Measurements from ENCODE around the gene GDI1.

DNA sequence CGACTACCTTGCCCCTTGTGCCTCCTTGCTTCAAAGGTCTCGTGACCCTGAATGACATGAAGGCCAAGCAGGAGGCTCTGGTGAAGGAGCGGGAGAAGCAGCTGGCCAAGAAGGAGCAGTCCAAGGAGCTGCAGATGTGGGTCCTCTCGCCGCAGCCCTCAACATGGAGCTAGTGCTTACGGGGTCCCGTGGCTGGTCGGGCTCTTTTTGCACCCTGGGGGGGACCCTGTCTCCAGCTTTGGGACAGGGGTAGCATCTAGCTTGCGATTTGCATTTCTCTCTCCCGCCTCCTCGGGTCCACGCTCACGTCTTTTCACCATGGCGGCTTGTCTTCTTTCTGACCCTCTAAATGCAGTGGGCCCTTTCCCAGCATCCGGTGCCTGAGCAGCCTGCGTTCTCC lies 8.8 kb downstream of the GDI1 start:
- no peak for TF ChIP-seq EP300 (IDR thresholded peaks at IDR 0.05)
- TF ChIP-seq, protein P1, sequence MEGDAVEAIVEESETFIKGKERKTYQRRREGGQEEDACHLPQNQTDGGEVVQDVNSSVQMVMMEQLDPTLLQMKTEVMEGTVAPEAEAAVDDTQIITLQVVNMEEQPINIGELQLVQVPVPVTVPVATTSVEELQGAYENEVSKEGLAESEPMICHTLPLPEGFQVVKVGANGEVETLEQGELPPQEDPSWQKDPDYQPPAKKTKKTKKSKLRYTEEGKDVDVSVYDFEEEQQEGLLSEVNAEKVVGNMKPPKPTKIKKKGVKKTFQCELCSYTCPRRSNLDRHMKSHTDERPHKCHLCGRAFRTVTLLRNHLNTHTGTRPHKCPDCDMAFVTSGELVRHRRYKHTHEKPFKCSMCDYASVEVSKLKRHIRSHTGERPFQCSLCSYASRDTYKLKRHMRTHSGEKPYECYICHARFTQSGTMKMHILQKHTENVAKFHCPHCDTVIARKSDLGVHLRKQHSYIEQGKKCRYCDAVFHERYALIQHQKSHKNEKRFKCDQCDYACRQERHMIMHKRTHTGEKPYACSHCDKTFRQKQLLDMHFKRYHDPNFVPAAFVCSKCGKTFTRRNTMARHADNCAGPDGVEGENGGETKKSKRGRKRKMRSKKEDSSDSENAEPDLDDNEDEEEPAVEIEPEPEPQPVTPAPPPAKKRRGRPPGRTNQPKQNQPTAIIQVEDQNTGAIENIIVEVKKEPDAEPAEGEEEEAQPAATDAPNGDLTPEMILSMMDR (IDR thresholded peaks at IDR 0.05): no peak
- TF ChIP-seq POLR2A (IDR thresholded peaks at IDR 0.05): no peak
